ENCODE data around the gene FOXK2. TPM values are rescaled to one million over a fixed set of nuclear protein-coding genes. Genes with fewer than 3 reads are reported as not detected.

FOXK2 gene
- total and polyA plus RNA-seq, 2 of the 8 experiments (the other 6 are each of a cell fraction or from before 2014, with no cell fraction given), result 34.7 to 64.9 TPM

GRCh38 chr17:82505296-82505695 is 14.2 kb upstream of the FOXK2 start (continued):
- TF ChIP-seq CHD7 (IDR thresholded peaks at IDR 0.05; ENCODE audit: insufficient replicate concordance, low read length), result no peak
- TF ChIP-seq HDAC2 (IDR thresholded peaks at IDR 0.05; ENCODE audit: borderline replicate concordance in 1 of 2, low read depth in 2 of 2, low read length in 2 of 2), result no peak
- no peak for TF ChIP-seq EZH2 (IDR thresholded peaks at IDR 0.05; ENCODE audit: low read depth, low read length, severe bottlenecking)
- no peak for TF ChIP-seq CBX5 (IDR thresholded peaks at IDR 0.05; ENCODE audit: low read depth, low read length)
- no peak for TF ChIP-seq SRF (IDR thresholded peaks at IDR 0.05; ENCODE audit: low read depth, low read length)
- TF ChIP-seq SIX5 (IDR thresholded peaks at IDR 0.05; ENCODE audit: low read depth, low read length), result no peak
